Measurements from ENCODE around the gene CCDC192. TPM values are rescaled to one million over a fixed set of nuclear protein-coding genes. Genes with fewer than 3 reads are reported as not detected.
"Not testable (repeated sequence)": the region's sequence is repeated elsewhere in the genome, so short reads cannot be mapped to it uniquely, and the experiment has no call there.

Gene CCDC192
- total RNA-seq, result not detected
- long read RNA-seq, result 0 reads

GRCh38 chr5:127702926-127703561, at the start of gene CCDC192:
Gene CCDC192, plus strand, starts transcription at chr5:127703391. Its CDS starts 55 bp downstream, at chr5:127703446.
- ATAC-seq (no peak), DNase-seq (no peak)
- intact Hi-C loops (cut with DNase I, micrococcal nuclease), result no loop called here

GRCh38 chr5:127656825-127657224, 46.4 kb upstream of the CCDC192 start:
- DNase-seq (no peak), ATAC-seq (no peak)
- intact Hi-C loops (cut with DNase I, micrococcal nuclease), result no loop called here

GRCh38 chr5:127660047-127660733, 43.0 kb upstream of the CCDC192 start:
- intact Hi-C loops (cut with DNase I, micrococcal nuclease), result no loop called here
- no peak for ATAC-seq
- no peak for DNase-seq

- ATAC-seq (no peak), DNase-seq (no peak)
- intact Hi-C loops (cut with DNase I, micrococcal nuclease), result no loop called here
These were observed 39.1 kb upstream of the CCDC192 start for GRCh38 chr5:127664093-127664492.

- intact Hi-C loops (cut with DNase I, micrococcal nuclease), result no loop called here
- ATAC-seq (no peak), DNase-seq (no peak)
These were observed 37.5 kb upstream of the CCDC192 start for GRCh38 chr5:127665641-127666040.

GRCh38 chr5:127666043-127666716, 37.0 kb upstream of the CCDC192 start:
- DNase-seq (no peak), ATAC-seq (no peak)
- intact Hi-C loops (cut with DNase I, micrococcal nuclease), result no loop called here

GRCh38 chr5:127667926-127668325, 35.3 kb upstream of the CCDC192 start:
- no peak for DNase-seq
- no peak for ATAC-seq
- intact Hi-C loops (cut with DNase I, micrococcal nuclease), result no loop called here

- DNase-seq (no peak), ATAC-seq (no peak)
- intact Hi-C loops (cut with DNase I, micrococcal nuclease), result no loop called here
These were observed 32.0 kb upstream of the CCDC192 start for GRCh38 chr5:127671218-127671617.

GRCh38 chr5:127673117-127673800, 29.9 kb upstream of the CCDC192 start:
- no peak for ATAC-seq
- intact Hi-C loops (cut with DNase I, micrococcal nuclease), result no loop called here
- DNase-seq, result no peak

GRCh38 chr5:127676951-127677350, 26.2 kb upstream of the CCDC192 start:
- intact Hi-C loops (cut with DNase I, micrococcal nuclease); ATAC-seq; DNase-seq: not testable (repeated sequence)

GRCh38 chr5:127679691-127680330, 23.4 kb upstream of the CCDC192 start:
- DNase-seq; intact Hi-C loops (cut with DNase I, micrococcal nuclease); ATAC-seq: not testable (repeated sequence)

- DNase-seq (no peak), ATAC-seq (no peak)
- intact Hi-C loops (cut with DNase I, micrococcal nuclease), result no loop called here
These were observed 22.6 kb upstream of the CCDC192 start for GRCh38 chr5:127680595-127680994.

- ATAC-seq, result no peak
- intact Hi-C loops (cut with DNase I, micrococcal nuclease), result no loop called here
- no peak for DNase-seq
These were observed 20.2 kb upstream of the CCDC192 start for GRCh38 chr5:127683008-127683407.

GRCh38 chr5:127684726-127685467, 18.3 kb upstream of the CCDC192 start:
- intact Hi-C loops (cut with DNase I, micrococcal nuclease), result no loop called here
- no peak for ATAC-seq
- DNase-seq, result no peak

- ATAC-seq (no peak), DNase-seq (no peak)
- intact Hi-C loops (cut with DNase I, micrococcal nuclease), result no loop called here
These were observed 17.5 kb upstream of the CCDC192 start for GRCh38 chr5:127685662-127686061.

GRCh38 chr5:127686424-127686823, 16.8 kb upstream of the CCDC192 start:
- DNase-seq (no peak), ATAC-seq (no peak)
- intact Hi-C loops (cut with DNase I, micrococcal nuclease), result no loop called here

- intact Hi-C loops (cut with DNase I, micrococcal nuclease), result no loop called here
- ATAC-seq (no peak), DNase-seq (no peak)
These were observed 8.5 kb upstream of the CCDC192 start for GRCh38 chr5:127694518-127695171.

- ATAC-seq, result no peak
- intact Hi-C loops (cut with DNase I, micrococcal nuclease), result no loop called here
- DNase-seq, result no peak
These were observed 7.8 kb upstream of the CCDC192 start for GRCh38 chr5:127695346-127695745.
